GM19467 (cell line): ENCODE measurements around the gene GLIPR1.
"Not testable (repeated sequence)": the region's sequence is repeated elsewhere in the genome, so short reads cannot be mapped to it uniquely, and the experiment has no call there.

ENCODE experiments used
- ATAC-seq: cut with Tn5 transposase; IDR thresholded peaks from one replicate; pipeline ENCODE4 v1.9.1; 2021; ENCODE audit warnings: mild to moderate bottlenecking, moderate library complexity; ENCODE audit not compliant: unreplicated experiment

Gene GLIPR1

DNA sequence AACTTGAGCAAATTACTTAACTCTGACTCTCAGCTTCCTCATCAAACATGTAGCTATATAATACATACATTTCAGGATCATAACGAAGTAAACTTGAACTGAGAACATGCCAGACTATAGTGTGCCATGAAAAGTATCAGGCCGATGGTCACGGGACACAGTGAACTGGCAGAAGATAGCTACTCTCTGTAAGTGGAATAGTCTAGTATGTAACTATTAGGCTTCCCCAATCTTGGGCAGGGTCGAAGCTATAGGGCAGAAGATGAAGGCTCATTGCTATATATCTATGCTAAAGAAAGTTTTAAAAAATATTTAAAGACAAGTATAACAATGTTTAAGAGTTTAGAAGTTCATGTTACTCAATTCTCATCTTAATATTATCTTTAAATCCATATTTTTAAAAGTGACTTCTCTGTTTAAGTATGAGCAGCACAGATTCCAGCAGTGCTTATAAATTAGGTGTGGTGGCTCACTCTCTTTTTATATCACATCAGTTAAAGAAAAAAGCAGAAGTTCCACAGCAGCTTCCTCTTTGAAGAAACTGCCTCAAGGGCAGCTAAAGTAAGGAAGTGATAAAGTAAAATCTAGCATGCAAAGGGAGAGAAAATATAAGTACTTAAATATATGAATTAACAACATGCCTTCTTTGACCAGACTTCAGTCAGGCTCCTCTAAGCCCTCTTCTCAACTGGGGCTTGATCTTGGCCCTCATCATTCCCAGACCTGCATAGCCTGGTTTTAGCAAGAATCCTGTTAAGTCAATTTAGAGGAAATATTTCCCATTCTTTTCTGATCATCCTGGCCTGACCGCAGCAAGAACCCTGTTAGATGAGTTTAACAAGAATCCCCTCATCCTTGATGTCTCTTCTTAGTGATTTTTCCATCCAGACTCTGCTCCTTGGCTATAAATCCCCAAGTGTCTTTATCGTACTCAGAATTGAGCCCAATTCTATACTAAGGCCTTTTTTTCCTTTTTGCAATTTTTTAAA, 8.4 kb upstream of the GLIPR1 start:
- no peak for ATAC-seq

DNA sequence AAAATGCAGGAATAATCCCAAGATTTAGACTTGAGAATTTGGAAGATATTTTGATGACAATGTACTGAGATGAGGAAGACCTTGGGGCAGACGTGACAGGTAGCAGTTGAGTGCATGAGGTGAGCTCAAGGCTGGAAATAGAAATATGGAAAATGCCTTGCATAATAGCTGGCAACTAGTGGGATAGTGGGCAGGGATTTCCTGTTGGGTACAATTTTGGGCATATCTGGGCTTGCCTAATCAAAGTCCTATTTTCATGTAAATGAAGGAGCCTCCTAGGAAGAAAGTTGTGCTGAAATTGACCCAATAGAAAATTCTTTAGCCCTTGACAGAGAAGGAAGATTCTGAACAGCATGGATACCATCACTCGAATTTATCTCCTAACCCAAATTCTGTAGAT, 6.4 kb upstream of the GLIPR1 start:
- no peak for ATAC-seq

DNA sequence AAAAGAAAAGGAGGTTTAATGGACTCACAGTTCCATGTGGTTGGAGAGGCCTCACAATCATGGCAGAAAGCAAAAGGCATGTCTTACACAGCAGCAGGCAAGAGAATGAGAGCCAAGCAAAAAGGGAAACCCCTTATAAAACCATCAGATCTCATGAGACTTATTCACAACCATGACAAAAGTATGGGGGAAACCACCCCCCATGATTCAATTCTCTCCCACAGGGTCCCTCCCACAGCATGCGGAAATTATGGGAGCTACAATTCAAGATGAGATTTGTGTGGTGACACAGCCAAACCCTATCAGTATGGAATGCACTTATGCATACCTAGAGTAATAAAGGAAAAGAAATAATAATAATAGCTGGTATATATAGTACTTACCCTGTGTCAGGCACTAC, 4.5 kb upstream of the GLIPR1 start:
- no peak for ATAC-seq

DNA sequence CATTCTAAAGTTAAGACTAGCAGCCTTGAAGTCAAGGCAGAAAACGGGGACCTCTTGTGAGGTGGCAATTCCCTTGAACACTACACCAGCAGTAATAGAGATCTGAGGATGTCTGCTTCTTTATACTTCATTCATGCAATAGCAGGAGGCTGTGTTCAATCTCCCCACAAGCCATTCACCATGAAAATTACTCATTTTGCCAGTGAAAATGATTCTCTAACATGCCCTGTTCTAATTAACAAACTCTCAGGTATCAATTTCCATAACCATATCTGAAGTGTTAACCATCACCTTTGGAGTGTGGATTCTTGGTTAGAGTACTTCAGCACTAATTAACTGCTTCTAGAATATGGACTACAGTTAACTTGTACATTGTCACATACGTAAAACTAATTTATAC, 3.4 kb upstream of the GLIPR1 start:
- no peak for ATAC-seq

DNA sequence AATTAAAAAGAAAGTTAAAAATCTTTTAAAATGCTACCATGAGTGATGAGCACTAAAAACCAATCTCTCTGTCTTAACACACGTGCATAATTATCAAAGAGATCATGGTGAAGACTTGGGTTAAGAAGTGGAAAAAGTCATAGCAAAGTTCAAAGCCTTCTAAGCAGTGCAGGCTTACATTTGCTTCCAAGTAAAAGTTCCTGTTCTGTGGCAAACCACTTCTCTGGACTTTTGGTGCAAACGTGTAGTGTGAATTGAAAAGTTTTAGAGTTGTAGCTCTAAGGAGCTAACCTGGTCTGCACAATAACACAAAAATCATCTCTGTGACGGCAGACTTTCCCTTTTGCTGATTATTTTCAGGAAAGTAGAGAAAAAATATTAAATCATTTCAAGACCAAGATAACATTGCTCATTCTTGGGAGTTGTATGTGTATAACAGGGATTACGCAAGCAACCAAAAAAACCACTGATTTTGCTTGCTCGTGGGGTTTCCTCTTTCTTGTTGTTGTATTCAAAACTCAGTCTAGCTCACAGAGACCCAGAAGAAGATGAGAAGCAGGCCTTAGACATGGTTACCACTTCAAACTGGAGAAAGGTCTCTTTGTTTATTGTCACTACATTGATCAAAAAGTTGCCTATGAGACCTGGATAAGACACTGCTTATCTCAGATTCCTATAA, 2.3 kb upstream of the GLIPR1 start:
- ATAC-seq: peak; percentile 23

DNA sequence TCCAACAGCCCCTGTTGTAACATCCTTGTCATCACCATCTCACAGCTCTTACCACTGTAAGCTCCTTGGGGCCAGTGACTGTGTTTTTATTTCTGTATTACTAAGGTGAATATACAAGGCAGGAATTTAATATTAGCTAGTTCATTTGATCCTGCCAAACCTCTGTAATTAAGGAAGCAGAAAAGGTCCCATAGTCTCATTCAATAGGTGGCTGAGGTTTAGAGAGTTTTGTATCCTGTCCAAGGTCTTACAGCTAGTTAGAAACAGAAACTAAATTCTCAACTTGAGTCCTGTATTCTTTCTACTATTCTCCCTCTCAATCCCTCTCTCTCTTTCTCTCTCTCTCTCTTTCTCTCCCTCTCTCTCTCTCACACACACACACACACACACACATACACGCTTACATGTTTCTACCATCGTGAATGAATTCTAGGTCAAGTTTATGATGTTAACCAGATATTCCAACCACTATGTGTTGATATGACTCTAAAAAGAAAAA, 543 bp upstream of the GLIPR1 start:
- ATAC-seq: peak; percentile 40

DNA sequence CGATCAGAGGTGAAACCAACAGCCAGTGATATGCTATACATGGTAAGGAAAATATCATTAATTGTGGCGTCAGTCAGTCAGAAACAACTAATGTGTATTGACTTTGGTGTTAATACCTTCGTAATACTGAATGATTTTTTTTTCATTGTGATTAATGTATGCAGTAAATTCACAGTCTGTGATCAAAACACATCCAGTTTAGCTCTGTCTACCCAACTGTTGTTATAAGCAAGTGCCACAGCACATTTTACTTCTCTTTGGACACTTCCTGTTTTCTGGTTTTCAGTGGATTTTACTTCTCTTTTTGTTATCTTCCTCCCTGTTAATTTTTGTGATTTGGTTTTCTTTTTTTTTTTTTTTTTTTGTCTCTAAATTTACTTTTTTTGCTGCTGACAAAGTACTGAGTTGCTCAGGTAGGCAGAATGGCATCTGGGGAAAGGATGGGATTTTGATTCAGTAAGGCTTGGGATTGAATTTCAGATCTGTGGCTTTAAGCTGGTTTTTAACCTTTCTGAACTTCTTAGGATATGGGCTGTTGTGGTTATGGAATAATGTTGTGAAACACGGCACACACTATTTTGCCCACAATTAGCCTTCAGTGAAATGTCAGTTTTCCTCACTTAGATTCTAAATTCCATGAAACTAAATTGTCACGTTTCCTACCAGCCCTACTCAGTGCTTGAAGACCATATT, 604 bp downstream of the GLIPR1 start:
- peak; percentile 18 for ATAC-seq

DNA sequence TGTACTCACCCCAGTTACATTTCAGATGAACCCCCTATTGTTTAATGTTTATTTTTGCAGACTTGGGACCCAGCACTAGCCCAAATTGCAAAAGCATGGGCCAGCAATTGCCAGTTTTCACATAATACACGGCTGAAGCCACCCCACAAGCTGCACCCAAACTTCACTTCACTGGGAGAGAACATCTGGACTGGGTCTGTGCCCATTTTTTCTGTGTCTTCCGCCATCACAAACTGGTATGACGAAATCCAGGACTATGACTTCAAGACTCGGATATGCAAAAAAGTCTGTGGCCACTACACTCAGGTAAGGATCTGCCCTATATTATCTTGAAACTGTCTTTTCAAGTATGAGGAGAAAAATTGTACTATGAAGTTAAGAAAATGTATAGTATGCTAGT, 1.2 kb downstream of the GLIPR1 start:
- ATAC-seq: no peak

DNA sequence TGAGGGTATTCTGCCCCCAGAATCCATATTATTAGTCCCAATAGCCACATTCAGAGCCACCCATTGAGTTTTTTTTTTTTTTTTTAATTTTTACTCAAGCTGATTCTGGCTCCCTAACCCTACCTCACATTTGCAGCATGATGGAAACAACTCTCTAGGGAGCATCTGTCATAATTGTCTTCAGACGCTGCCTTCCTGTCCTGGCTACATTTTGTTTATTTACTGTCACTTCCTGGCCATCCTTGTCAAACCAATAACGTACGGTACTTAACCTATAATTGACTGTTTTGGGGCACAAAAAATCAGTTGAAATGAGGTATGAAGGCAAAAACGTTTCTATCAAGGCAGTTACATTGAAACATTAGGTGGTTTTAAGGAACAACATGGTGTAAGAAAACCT, 2.1 kb downstream of the GLIPR1 start:
- no peak for ATAC-seq

DNA sequence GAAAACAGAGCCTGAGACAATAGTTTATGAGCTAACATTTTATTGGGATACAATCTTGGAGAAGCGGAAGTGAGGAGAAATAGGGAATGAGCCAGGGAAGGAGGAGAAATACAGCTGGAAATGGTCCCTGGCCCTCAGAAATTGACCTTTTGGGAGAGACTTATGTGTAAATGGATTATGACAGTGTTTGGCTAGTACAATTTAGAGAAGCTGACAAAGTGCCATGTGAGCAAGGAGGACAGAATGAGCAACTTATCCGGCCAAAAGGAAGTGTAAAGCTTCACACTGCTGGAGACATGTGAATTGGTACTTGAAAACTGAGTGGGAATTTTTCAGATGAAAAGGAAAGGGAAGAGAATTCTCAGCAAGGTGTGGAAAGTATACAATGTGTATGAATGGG, 2.9 kb downstream of the GLIPR1 start:
- ATAC-seq: no peak

DNA sequence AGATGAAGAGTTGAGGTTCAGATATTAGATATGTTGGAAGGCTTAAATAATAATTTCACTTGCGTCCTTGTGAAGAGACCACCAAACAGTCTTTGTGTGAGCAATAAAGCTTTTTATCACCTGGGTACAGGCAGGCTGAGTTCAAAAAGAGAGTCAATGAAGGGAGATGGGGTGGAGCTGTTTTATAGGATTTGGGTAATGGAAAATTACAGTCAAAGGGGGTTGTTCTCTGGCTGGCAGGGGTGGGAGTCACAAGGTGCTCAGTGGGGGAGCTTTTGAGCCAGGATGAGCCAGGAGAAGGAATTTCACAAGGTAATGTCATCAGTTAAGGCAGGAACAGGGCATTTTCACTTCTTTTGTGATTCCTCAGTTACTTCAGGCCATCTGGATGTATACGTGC, 3.9 kb downstream of the GLIPR1 start:
- not testable (repeated sequence) for ATAC-seq

DNA sequence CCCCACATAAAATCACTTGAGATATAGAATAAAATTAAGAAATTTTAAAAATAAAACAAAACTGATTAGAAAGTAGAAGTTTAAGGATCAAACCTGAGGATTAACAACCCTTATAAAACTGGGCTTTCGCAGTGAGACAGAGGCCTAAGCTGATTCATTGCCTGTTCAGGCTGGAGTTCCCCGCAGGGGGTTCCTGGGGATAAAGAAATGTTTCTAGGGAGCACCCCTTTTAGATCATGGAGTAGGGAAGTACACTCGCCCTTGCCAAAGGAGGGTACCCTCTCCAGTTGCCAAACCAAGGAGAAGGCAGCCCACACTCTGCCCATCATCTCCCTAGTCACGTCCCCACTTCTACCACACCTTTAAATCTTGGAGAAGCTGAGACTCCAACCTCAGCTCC, 6.8 kb downstream of the GLIPR1 start:
- no peak for ATAC-seq

DNA sequence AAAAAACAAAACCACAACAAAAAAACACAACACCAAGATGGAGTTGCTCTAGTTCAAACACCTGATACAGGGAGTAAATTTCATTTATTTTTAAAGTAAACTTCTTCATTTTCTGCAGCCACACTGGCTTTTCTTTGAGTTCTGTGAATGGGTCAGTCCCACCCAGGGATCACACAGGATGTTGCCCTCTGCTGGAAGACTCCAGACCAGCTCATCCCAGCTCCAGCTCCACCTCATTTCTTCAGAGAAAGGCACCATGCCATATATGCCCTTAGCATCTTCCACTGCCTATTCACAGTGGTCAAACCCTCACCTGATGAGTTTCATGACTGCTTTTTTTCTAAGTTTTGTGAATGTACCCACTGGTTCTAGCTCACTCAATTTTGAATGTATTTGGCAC, 8.0 kb downstream of the GLIPR1 start:
- ATAC-seq: peak; percentile 62

DNA sequence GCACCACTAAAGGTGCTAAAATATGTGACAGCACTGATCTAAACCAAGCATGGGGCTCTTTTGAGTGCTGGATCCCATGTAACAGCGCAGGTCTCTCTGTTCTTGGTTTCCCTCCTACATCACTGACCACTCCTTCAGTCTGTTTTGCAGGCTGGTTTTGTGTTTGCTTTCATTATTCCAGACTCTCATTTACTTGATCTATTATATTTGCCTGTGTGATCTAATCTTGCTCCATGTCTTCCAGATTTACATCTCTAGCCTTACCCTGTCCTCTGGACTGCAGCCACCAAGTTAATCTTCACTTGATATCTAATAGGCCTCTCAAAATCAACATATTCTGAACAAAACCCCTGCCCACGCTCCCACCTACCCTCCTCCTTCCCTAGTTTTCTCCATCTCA, 8.6 kb downstream of the GLIPR1 start:
- ATAC-seq: no peak

DNA sequence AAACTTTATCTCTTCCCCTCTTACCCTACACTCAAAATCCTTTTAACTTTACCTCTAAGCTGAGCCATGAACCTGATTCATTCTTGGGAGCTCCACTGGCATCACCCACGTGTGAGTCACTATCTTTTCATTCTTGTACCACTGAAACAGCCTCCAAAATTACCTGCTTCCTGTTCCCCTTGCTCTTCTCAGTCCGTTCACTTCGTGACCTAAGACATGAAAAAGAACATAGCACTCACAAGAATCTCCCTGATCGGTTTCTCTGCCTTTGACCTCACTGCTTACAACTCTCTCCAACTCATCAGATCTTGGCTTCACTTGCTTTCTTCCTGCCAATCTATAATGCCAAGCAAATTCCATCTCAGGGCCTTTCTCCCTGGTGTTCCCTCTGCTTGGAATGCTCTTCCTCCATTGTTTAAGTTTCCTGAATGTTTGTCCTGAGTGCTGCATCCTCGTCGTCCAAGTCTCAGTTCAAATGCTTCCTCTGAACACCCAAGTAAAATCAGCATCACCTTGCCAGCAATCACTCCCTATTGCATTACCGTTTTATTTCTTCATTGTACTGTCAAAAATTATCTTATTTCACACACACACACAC, 9.2 kb downstream of the GLIPR1 start:
- no peak for ATAC-seq

DNA sequence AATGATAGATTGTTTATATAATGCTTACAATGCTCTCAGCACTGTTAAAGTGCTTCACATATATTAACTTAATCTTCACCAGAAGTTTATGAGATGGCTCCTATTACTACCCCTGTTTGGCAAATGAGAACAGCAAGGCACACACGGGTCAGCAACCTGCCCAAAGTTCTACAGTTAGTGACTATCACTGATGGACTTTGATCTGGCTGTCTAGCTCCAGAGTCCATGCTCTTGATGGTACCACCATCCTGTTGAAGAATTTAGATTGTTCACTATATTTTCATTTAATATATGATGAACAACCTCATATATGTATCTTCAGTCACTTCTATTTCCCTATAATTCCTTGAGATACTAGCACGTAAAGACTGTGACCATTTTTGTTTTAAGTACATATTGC, 10.6 kb downstream of the GLIPR1 start:
- no peak for ATAC-seq

DNA sequence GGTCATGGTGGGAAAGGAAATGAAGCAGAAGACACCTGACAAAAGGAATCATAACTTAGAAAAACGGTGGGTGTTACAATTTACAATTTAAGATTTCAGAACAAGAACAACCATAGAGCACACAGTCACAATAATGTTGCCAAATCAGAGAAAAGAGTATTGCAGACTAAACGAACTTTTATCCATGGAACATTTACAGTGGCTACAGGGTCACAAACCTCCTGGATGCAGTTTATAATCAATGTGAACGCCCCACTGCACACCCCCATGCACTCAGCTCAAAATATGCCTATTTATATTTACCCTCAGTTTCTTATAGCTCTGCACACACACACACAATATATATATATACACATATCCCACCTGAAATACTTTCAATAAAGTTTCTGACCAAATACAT, 22.9 kb downstream of the GLIPR1 start:
- ATAC-seq: no peak

DNA sequence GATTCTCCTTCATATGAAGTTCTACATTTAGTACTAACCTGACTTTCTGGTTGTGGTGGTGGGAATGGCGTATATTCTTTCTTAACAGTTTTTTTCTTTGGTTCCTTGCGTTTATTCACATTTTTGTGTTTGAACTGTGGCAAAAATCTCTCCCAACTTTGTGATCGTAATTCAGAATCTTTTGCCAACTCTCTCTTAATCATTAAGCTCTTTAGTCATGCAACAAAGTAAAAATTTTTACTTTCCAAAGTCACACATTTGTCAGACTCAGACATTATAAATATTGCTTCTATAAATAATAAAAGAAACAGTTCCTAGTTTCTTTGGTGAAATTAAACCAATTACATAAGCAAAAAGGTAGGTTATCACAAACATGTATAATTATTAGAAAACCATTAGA, 23.3 kb downstream of the GLIPR1 start:
- no peak for ATAC-seq

DNA sequence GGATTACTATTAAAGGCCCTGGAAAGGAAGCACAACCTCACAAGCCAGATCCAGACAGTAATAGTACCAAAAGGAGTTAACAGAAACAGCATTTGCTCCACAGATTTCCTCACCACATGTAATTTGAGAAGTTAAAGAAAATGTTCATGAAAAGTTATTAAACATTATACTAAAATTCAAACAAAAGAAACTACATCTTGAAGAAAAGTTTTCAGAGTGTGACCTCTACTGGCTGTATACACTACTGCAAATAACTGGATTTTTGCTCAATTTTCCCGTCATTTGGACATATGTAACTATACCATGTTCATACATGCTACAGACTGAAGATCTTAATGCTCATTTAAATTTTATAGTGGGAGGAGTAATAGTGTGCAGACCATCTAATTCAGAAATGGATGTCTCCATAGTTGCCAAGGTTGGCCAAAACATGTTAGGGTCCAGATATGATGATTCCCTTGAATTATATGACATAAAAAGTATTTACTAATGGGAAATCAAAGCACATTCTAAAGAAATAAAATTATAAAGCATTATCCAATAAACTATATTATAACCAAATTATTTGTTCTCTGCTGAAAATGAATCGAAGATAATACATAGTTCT, 25.3 kb downstream of the GLIPR1 start:
- no peak for ATAC-seq

DNA sequence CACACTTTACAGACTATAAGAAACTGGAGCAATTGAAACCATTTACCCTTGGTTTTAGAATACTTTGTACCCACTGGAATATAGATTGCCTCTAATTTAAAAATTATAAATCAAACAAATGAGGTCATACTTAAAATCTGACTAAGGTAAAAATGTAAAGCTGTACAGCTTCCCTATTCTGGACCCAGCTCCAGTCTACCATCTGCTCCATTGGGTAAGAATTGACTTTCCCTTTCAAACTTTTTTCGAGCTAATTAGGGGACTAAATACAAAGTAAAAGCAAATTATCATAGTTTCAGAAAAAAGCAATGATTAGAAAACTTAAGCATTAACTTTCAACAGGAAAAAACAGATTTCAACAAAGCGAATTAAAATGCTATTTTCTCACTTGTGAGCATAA, 26.5 kb downstream of the GLIPR1 start:
- ATAC-seq: no peak

DNA sequence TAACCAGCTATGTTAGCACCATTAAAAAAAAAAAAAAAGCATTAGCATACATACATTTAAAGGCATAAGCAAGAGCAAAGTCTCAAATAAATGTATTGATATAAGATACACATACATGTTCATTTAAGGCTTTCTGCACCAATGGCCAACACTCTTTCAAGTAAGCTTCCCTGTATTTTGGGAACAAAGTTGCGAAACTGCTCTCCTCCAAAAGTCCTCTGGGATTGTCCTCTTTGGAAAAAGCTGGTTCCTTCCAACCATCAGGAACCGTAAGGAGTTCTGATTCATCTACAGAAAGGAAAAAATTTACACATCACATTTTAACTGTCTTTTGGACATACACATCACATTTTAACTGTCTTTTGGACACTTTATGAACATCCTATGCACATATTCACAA, 27.6 kb downstream of the GLIPR1 start:
- ATAC-seq: no peak
